Fibroblast of lung (primary cell): ENCODE data around the gene SYNM.

Experiments used
- EZH2 ChIP-seq: IDR thresholded peaks from 2 replicates; pipeline ENCODE4 v1.5.1; 2012; ENCODE audit warnings: low read length, control low read depth, mild to moderate bottlenecking; ENCODE audit errors: missing control alignments
- TF ChIP-seq, protein P1 (sequence below), 2 donors: IDR thresholded peaks in 1 of 2; conservative IDR thresholded peaks in 1 of 2; 1 replicate in 1 of 2; 2 replicates in 1 of 2; pipeline ENCODE4 v1.5.1; 2011 to 2012; ENCODE audit warnings: low read length in 2 of 2, control low read depth in 1 of 2, inconsistent platforms in 1 of 2, low read depth in 1 of 2, mild to moderate bottlenecking in 1 of 2

DNA sequence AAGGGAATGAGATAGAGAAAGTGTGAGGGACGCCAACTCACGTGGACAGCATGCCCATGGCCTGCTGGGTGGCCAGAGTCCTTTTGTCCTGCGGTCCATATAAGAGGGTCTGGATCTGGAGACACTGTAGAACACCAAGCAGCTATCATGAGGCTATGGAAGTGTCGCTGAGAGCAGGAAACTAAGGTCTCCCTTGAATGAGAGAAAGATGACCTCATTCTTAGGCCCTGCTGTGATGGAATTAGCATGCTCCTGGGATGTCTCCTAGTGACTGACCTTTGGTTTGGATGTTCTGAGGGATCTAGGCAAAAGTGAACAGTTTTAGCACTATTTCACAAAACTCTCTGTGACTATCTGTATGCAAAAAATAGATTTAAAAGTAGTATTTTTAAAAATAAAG, 34.4 kb downstream of the SYNM start:
- TF ChIP-seq, protein P1, sequence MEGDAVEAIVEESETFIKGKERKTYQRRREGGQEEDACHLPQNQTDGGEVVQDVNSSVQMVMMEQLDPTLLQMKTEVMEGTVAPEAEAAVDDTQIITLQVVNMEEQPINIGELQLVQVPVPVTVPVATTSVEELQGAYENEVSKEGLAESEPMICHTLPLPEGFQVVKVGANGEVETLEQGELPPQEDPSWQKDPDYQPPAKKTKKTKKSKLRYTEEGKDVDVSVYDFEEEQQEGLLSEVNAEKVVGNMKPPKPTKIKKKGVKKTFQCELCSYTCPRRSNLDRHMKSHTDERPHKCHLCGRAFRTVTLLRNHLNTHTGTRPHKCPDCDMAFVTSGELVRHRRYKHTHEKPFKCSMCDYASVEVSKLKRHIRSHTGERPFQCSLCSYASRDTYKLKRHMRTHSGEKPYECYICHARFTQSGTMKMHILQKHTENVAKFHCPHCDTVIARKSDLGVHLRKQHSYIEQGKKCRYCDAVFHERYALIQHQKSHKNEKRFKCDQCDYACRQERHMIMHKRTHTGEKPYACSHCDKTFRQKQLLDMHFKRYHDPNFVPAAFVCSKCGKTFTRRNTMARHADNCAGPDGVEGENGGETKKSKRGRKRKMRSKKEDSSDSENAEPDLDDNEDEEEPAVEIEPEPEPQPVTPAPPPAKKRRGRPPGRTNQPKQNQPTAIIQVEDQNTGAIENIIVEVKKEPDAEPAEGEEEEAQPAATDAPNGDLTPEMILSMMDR (conservative IDR thresholded peaks at IDR 0.05 in 1 of 2, IDR thresholded peaks at IDR 0.05 in 1 of 2; ENCODE audit: low read depth in 1 of 2, low read length in 2 of 2), result no peak
- no peak for TF ChIP-seq EZH2
